Neural progenitor cell (in vitro differentiated cells): ENCODE data around the gene LRP1B.

Experiments used
- CTCF ChIP-seq: fragments of 200-600 bp; sonication (generic); IDR thresholded peaks from 2 replicates; pipeline ENCODE4 v1.5.1; 2017; ENCODE audit warnings: antibody characterized with exemption, mild to moderate bottlenecking
- EZH2 ChIP-seq: fragments of 200-600 bp; sonication (generic); IDR thresholded peaks from 2 replicates; pipeline ENCODE4 v1.6.1; 2017; ENCODE audit warnings: antibody characterized with exemption, mild to moderate bottlenecking, moderate library complexity
- EZH2phosphoT487 ChIP-seq: fragments of 200-600 bp; sonication (generic); IDR thresholded peaks from 2 replicates; pipeline ENCODE4 v1.6.1; 2017; ENCODE audit warnings: antibody characterized with exemption

GRCh38 chr2:140882671-140883620 is 1247.9 kb downstream of the LRP1B start:
- TF ChIP-seq EZH2 (no peak), CTCF (no peak), EZH2phosphoT487 (no peak)
